OCI-LY3 (cell line): ENCODE measurements around the gene SCN4B.
"Not testable (repeated sequence)": the region's sequence is repeated elsewhere in the genome, so short reads cannot be mapped to it uniquely, and the experiment has no call there.

ENCODE experiments used
- EZH2phosphoT487 ChIP-seq: fragments of 200-600 bp; shearing (Covaris generic); IDR thresholded peaks from 2 replicates; pipeline ENCODE4 v1.6.1; 2018; ENCODE audit warnings: antibody characterized with exemption, mixed run types, low read depth
- TF ChIP-seq, protein P1 (sequence below): fragments of 200-600, 300-600 bp; sonication (generic); IDR thresholded peaks from 2 replicates; pipeline ENCODE4 v1.5.1; 2014; ENCODE audit warnings: antibody characterized with exemption, low read length, low read depth

- TF ChIP-seq, protein P1, sequence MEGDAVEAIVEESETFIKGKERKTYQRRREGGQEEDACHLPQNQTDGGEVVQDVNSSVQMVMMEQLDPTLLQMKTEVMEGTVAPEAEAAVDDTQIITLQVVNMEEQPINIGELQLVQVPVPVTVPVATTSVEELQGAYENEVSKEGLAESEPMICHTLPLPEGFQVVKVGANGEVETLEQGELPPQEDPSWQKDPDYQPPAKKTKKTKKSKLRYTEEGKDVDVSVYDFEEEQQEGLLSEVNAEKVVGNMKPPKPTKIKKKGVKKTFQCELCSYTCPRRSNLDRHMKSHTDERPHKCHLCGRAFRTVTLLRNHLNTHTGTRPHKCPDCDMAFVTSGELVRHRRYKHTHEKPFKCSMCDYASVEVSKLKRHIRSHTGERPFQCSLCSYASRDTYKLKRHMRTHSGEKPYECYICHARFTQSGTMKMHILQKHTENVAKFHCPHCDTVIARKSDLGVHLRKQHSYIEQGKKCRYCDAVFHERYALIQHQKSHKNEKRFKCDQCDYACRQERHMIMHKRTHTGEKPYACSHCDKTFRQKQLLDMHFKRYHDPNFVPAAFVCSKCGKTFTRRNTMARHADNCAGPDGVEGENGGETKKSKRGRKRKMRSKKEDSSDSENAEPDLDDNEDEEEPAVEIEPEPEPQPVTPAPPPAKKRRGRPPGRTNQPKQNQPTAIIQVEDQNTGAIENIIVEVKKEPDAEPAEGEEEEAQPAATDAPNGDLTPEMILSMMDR, result not testable (repeated sequence)
- TF ChIP-seq EZH2phosphoT487, result not testable (repeated sequence)
These were observed 38.4 kb upstream of the SCN4B start for GRCh38 chr11:118190942-118191506.
